ENCODE results near the gene MCTP2. TPM values are rescaled to one million over a fixed set of nuclear protein-coding genes. Genes with fewer than 3 reads are reported as not detected.

The MCTP2 gene
- total RNA-seq, 1 experiment from 2014 or later: 1.3 TPM

GRCh38 chr15:94206463-94207167 lies 24.7 kb upstream of the MCTP2 start:
- no CpG with 5 or more reads among the region's 11 CpGs for WGBS (ENCODE audit: extremely low coverage, insufficient read length, low lambda C conversion rate)
- no peak overlapping the region for H4K5ac ChIP-seq (ENCODE audit: insufficient read length, low read depth, low read length)
- no peak overlapping the region for H3K56ac ChIP-seq (ENCODE audit: insufficient read length, low read depth, low read length)
- H3K23ac ChIP-seq (ENCODE audit: insufficient read length, low read depth, low read length): no peak overlapping the region
- no peak overlapping the region for H3K14ac ChIP-seq (ENCODE audit: insufficient read depth, low read length)
- H2BK12ac ChIP-seq (ENCODE audit: insufficient read length, low read depth, low read length): no peak overlapping the region
- H3K4me1 Mint-ChIP-seq: peaks cover 3 to 9% of the 10 kb centered on the region in 2 experiments
- H3K36me3 Mint-ChIP-seq (ENCODE audit: insufficient read depth in 1 of 3, low read depth in 3 of 3): 0 out of 7 replicates have a peak, but pooled peaks cover 0 to 3% (median 0%) of the 10 kb centered on the region in 3 experiments
- no peaks in the 10 kb centered on the region for H3K79me2 ChIP-seq (ENCODE audit: insufficient read depth, low read length)
- no peaks in the 10 kb centered on the region for H3K23me2 ChIP-seq (ENCODE audit: insufficient read length, low read depth, low read length, poor library complexity, severe bottlenecking)
- no peaks in the 10 kb centered on the region; a peak in 1 of 5 replicates for H3K9me3 Mint-ChIP-seq
- H3K9ac ChIP-seq (ENCODE audit: extremely low read depth, insufficient read length, low read length): no peak overlapping the region
- no peak overlapping the region for H4K91ac ChIP-seq (ENCODE audit: insufficient read length, low read depth, low read length)
- H3K27me3 ChIP-seq (ENCODE audit: insufficient read depth, low read length): no peaks in the 10 kb centered on the region
- DNase-seq: no peak
- H3K9me3 ChIP-seq (ENCODE audit: control insufficient read depth, low read depth, low read length): no peaks in the 10 kb centered on the region
- H3K79me1 ChIP-seq (ENCODE audit: insufficient read depth, low read depth, low read length, poor library complexity, severe bottlenecking): no peaks in the 10 kb centered on the region
- no peaks in the 10 kb centered on the region for H4K20me1 ChIP-seq (ENCODE audit: control insufficient read depth, insufficient read depth, insufficient read length)
- H3K27ac Mint-ChIP-seq: peak overlapping the region in 1 of 3 experiments; percentile 11; a peak in 1 of 7 replicates
- no peak overlapping the region for H3K4ac ChIP-seq (ENCODE audit: low read depth, low read length)
- H4K8ac ChIP-seq (replicated peaks; ENCODE audit: insufficient read length, low read depth, low read length): no peak overlapping the region
- H2BK120ac ChIP-seq (ENCODE audit: low read depth, low read length, poor library complexity, severe bottlenecking): no peak overlapping the region
- H3K27me3 Mint-ChIP-seq (ENCODE audit: low read depth): peaks cover 3% of the 10 kb centered on the region
- H3K18ac ChIP-seq (ENCODE audit: insufficient read length, low read depth, low read length): no peak overlapping the region
- H2BK5ac ChIP-seq (ENCODE audit: insufficient read length, low read length): no peak overlapping the region
- H3K4me1 ChIP-seq (ENCODE audit: insufficient read depth, low read length): no peaks in the 10 kb centered on the region; the same call in 1 of the 2 replicates
- no peak for TF ChIP-seq CTCF (conservative IDR thresholded peaks at IDR 0.05)
- H3K4me3 Mint-ChIP-seq: no peak overlapping the region
- no peak overlapping the region for H2AK5ac ChIP-seq (ENCODE audit: insufficient read length, low read length)
- H2BK15ac ChIP-seq (ENCODE audit: low read depth, low read length): no peak overlapping the region
- H2AFZ ChIP-seq (ENCODE audit: low read length): no peak overlapping the region
- no peak overlapping the region for H2BK20ac ChIP-seq (ENCODE audit: low read depth, low read length, poor library complexity, severe bottlenecking)
- H3K27ac ChIP-seq (ENCODE audit: insufficient read length, low read depth, low read length): no peak overlapping the region
- no peak overlapping the region for H3K4me2 ChIP-seq (ENCODE audit: insufficient read depth, insufficient read length, low read length)
- H3T11ph ChIP-seq (ENCODE audit: low read length): no peak overlapping the region

Measured in H9 (cell line).